Lung (tissue), 12 donors: ENCODE results near the gene TANGO6. TPM values are rescaled to one million over a fixed set of nuclear protein-coding genes. Genes with fewer than 3 reads are reported as not detected.
A peak's percentile ranks its signal among the peaks of the same experiment; 100 is the strongest.
"Not testable (repeated sequence)": the region's sequence is repeated elsewhere in the genome, so short reads cannot be mapped to it uniquely, and the experiment has no call there.

Experiments used
- ATAC-seq: fragments of 200-7000 bp; cut with Tn5 transposase; one replicate; pipeline ENCODE4 v1.9.1; 2020; ENCODE audit warnings: moderate number of reproducible peaks; ENCODE audit not compliant: insufficient read depth, low FRiP score
- DNase-seq, 3 donors: peaks; one replicate each; pipeline ENCODE4 v3.0.0-alpha.2; 2013 to 2017
- H3K27ac ChIP-seq, 2 donors: one replicate each; pipeline ENCODE4 v1.5.1; 2013; ENCODE audit warnings: mild to moderate bottlenecking in 2 of 2, moderate library complexity in 2 of 2, control low read depth in 1 of 2, inconsistent platforms in 1 of 2, low read depth in 1 of 2, low read length in 1 of 2
- H3K27me3 ChIP-seq, 3 donors: one replicate each; pipeline ENCODE4 v1.5.1; 2013; ENCODE audit warnings: low read length in 2 of 3; ENCODE audit not compliant: control insufficient read depth in 3 of 3, insufficient read depth in 3 of 3
- H3K36me3 ChIP-seq, 4 donors: one replicate each; pipeline ENCODE4 v1.5.1; 2013; ENCODE audit warnings: low read length in 4 of 4, mild to moderate bottlenecking in 1 of 4, moderate library complexity in 1 of 4; ENCODE audit not compliant: control insufficient read depth in 4 of 4, insufficient read depth in 4 of 4
- H3K4me1 ChIP-seq, 5 donors: one replicate each; pipeline ENCODE4 v1.5.1; 2013; ENCODE audit warnings: low read length in 5 of 5, mild to moderate bottlenecking in 2 of 5, moderate library complexity in 1 of 5; ENCODE audit not compliant: control insufficient read depth in 5 of 5, insufficient read depth in 5 of 5
- H3K4me3 ChIP-seq: one replicate; pipeline ENCODE4 v1.5.1; 2013; ENCODE audit warnings: mild to moderate bottlenecking, control low read depth, moderate library complexity
- H3K9ac ChIP-seq, 2 donors: one replicate each; pipeline ENCODE4 v1.5.1; 2013; ENCODE audit warnings: low read length in 2 of 2, control low read depth in 1 of 2; ENCODE audit not compliant: insufficient read depth in 1 of 2
- H3K9me3 ChIP-seq, 4 donors: one replicate each; pipeline ENCODE4 v1.5.1; 2013; ENCODE audit warnings: low read length in 3 of 4, mild to moderate bottlenecking in 1 of 4, moderate library complexity in 1 of 4; ENCODE audit not compliant: control insufficient read depth in 4 of 4, insufficient read depth in 3 of 4
- WGBS, 2 donors: extraction: QIAGEN DNeasy Blood & Tissue Kit; methylation state at CpG; one replicate each; pipeline ENCODE4 v1.1.7; 2013; 5-methylcytosine and 5-hydroxymethylcytosine counted together
- polyA plus RNA-seq, 2 donors: library from polyadenylated mRNA; stranded (reverse); fragments of 200-250 nt; gene quantifications; one replicate each; pipeline ENCODE4 v1.2.1, GENCODE V29; 2013
- total RNA-seq, 2 donors: library from RNA; depleted of rRNA in 1 of 2; stranded (reverse); fragments of >200 nt in 1 of 2; gene quantifications; one replicate each; pipeline ENCODE4 v1.2.1, GENCODE V29; 2014 to 2021
- TF ChIP-seq, protein P1 (sequence below): IDR thresholded peaks from 2 replicates; pipeline ENCODE4 v1.5.1; 2012; ENCODE audit warnings: mild to moderate bottlenecking; ENCODE audit errors: control extremely low read depth, extremely low read depth
- donor health status: control.
- donor health status: control.
- donor health status: Bipolar disorder and iron deficiency.
- donor health status: healthy.
- donor health status: DM: yes; HTN: yes; CAD: no.

The TANGO6 gene
- total and polyA plus RNA-seq, 4 donors: 2.3 to 19.3 (median 11.9) TPM

DNA sequence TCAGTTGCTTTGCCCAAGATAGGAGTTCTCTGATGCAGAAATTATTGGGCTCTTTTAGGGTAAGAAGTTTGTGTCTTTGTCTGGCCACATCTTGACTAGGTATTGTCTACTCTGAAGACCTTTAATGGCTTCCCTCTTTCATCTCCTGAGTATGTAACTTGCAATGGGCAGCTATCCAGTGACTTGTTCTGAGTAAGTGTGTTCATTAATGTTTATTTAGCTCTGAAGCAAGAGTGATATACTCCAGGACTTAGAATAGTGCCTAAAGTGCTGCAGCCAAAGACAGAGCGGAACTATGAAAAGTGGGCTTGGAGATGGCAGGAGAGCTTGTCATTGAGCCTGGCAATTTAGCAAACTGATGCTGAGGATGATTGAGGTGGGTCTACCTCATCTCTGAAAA lies 8.8 kb upstream of the TANGO6 start:
- H3K4me1 ChIP-seq: no peaks in the 10 kb centered on the region
- no peaks in the 10 kb centered on the region for H3K27me3 ChIP-seq
- H3K27ac ChIP-seq: no peak overlapping the region
- H3K9ac ChIP-seq: no peak overlapping the region
- WGBS, 2 donors: 72 to 79% methylated on average over 1 of the region's 1 CpG
- peaks cover 0 to 3% (median 0%) of the 10 kb centered on the region in 4 donors for H3K36me3 ChIP-seq
- H3K4me3 ChIP-seq: no peak overlapping the region
- DNase-seq: no peak
- H3K9me3 ChIP-seq: no peaks in the 10 kb centered on the region
- no peak for ATAC-seq
- TF ChIP-seq, protein P1, sequence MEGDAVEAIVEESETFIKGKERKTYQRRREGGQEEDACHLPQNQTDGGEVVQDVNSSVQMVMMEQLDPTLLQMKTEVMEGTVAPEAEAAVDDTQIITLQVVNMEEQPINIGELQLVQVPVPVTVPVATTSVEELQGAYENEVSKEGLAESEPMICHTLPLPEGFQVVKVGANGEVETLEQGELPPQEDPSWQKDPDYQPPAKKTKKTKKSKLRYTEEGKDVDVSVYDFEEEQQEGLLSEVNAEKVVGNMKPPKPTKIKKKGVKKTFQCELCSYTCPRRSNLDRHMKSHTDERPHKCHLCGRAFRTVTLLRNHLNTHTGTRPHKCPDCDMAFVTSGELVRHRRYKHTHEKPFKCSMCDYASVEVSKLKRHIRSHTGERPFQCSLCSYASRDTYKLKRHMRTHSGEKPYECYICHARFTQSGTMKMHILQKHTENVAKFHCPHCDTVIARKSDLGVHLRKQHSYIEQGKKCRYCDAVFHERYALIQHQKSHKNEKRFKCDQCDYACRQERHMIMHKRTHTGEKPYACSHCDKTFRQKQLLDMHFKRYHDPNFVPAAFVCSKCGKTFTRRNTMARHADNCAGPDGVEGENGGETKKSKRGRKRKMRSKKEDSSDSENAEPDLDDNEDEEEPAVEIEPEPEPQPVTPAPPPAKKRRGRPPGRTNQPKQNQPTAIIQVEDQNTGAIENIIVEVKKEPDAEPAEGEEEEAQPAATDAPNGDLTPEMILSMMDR: no peak

DNA sequence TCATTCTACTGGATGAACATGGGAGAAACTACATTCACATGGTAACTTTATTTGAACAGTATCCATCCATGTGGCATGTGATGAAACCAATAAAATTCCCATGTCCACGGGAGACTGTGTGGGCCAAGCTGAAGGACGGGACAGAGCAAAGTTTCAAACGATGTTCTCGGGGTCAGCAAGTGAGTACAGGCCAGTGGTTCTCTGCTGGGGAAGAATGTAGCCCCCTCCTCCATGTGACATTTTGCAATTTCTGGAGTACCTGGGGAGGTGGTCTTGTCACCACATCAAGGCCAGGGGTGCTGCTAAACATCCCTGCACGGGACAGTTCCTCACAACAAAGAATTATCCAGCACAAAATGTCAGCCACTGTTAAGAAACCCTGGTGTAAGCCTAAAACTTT lies 7.4 kb upstream of the TANGO6 start:
- no peak for ATAC-seq
- no peak for DNase-seq
- no peak overlapping the region for H3K4me3 ChIP-seq
- no peak overlapping the region for H3K9ac ChIP-seq
- H3K9me3 ChIP-seq: no peaks in the 10 kb centered on the region
- H3K36me3 ChIP-seq: peaks cover 0 to 3% (median 0%) of the 10 kb centered on the region in 4 donors
- H3K4me1 ChIP-seq: no peaks in the 10 kb centered on the region
- no peak overlapping the region for H3K27ac ChIP-seq
- no peaks in the 10 kb centered on the region for H3K27me3 ChIP-seq
- TF ChIP-seq, protein P1: no peak
- WGBS, 2 donors: 84 to 93% methylated on average over 5 of the region's 5 CpGs

DNA sequence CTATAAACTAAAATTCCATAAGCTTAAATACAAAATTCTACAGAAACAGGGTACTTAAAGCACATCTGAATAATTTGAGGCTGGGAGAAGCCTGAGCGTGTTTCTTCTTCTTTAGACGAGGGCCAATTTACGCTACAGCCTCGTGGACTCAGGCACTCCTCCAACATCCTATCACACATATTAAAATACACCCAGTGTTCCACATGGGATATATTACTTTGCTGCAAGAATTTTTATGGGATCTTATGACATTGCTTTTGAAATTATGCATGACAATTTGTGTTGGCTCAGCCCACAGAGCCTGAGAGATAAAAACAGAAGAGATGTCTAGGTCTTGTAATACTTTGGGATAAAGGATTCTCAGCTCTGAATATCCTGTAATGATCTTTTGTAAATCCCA lies 3.5 kb upstream of the TANGO6 start:
- Histone ChIP-seq H3K4me3 (no peak overlapping the region), H3K27me3 (no peaks in the 10 kb centered on the region), H3K9me3 (no peaks in the 10 kb centered on the region), H3K4me1 (peaks cover 0 to 5% (median 0%) of the 10 kb centered on the region in 5 donors), H3K36me3 (no peaks in the 10 kb centered on the region), H3K9ac (no peak overlapping the region), H3K27ac (no peak overlapping the region)
- 80 to 86% methylated on average over 4 of the region's 4 CpGs for WGBS, 2 donors
- TF ChIP-seq, protein P1: no peak
- DNase-seq (peak in 2 of 3 donors; percentile 22 to 42), ATAC-seq (no peak)

DNA sequence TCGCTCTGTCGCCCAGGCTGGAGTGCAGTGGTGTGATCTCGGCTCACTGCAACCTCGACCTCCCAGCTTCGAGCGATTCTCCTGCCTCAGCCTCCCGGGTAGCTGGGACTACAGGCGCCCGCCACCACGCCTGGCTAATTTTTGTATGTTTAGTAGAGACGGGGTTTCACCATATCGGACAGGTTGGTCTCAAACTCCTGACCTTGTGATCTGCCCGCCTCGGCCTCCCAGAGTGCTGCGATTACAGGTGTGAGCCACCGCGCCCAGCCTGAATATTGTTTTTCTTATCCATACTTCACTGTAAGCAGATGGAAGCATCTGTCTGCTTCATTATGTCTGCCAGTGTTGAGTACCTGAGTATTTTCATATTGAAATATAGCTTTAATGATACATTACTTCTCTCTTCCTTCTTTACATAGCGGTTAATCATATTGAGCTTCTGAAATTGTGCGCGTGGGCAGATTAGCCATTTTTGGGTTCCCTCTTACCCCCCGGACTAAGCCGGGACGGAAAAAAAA lies 308 bp upstream of the TANGO6 start:
- H3K36me3 ChIP-seq, ATAC-seq, DNase-seq, H3K4me1 ChIP-seq, H3K27me3 ChIP-seq, H3K9me3 ChIP-seq: not testable (repeated sequence)
- H3K27ac ChIP-seq: peak overlapping the region; percentile 91 to 95
- peak overlapping the region; percentile 92 for H3K4me3 ChIP-seq
- 55 to 56% methylated on average over 23 of the region's 23 CpGs for WGBS, 2 donors
- peak overlapping the region in 1 of 2 donors; percentile 55 for H3K9ac ChIP-seq
